Skin of body (tissue), 2 donors: ENCODE results near the gene PSMD10. TPM values are rescaled to one million over a fixed set of nuclear protein-coding genes. Genes with fewer than 3 reads are reported as not detected.
A peak's percentile ranks its signal among the peaks of the same experiment; 100 is the strongest.

Experiments
- DNase-seq: peaks from one replicate; lab custom pipeline; 2025; lab: John Stamatoyannopoulos, UW
- total RNA-seq: library from RNA; depleted of rRNA; stranded (reverse); fragments of >200 nt; gene quantifications from one replicate; pipeline ENCODE4 v1.2.3, GENCODE V29; 2014

Gene PSMD10
- total RNA-seq, 1 donor from 2014 or later = 47.9 TPM

DNA sequence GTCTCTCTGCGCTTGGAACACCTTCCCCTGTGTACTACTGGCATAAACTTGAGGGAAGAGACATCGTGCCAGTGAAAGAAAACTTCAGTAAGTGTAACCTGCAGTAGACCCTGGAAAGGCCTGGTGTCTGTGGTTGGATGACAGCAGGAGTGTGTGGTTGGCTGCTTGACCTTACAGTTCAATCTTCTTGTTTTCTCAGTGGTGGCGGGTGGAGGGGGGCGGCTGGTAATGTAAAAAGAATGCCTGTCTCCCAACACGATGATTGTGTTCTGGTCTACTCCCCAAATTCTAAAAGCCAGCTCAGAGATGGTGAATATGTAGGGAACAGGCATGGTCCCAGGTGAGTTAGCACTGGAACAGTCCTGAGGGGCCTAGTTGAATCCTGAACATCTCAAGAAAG, 18.6 kb downstream of the PSMD10 start:
- no peak for DNase-seq

DNA sequence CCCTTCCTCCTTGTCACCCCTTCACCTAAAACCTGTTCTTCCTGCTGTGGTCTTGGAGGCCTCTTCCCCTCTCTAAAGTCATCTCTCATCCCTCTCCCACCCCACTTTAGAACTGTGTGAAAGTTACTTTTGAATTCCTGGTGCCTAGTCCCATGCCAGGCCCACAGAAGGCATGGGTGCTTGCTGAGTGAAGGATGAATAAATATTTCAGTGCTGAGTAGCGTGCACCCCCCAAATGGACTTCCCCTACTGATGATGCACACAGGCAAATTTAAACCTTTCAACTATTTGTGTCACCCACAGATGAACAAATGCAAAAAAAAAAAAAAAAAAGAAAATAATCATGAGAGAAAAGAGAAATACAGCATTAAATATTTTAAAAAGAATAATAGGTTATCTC, 19.8 kb downstream of the PSMD10 start:
- no peak for DNase-seq

DNA sequence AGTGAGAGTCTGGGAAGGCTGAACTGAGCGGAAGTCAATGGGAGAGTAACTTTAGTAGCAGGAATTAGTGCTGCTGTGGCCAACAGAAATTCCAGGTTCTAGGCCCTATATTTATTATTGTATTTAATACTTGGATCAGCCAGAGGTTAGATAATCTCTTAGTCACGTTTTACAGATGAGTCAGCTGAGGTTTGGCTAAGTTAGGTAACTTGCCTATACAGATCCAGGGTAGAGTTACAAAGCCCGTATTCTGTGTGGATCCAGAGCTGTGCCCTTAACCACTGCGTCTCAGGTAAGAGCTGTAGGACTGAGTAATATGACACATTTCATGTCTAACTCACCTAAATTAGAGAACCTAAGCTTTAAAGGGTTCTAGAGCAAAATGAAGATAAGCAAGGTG, 20.5 kb downstream of the PSMD10 start:
- DNase-seq = no peak

DNA sequence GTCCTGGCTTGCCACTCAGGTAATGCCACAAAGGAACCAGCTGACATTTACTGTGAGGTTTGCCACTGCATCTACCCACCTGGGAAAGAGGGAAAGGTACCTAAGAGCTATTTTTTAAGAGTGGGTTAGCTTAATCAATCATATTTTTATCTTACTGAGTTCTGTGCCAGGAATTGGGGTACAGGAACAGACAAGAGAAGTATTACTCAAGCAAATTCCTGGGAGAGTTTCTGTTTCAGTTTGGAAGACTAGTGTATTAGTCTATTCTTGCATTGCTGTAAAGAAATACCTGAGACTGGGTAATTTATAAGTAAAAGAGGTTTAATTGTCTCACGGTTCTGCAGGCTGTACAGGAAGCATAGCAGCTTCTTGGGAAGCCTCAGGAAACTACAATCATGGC, 23.2 kb downstream of the PSMD10 start:
- DNase-seq = no peak

DNA sequence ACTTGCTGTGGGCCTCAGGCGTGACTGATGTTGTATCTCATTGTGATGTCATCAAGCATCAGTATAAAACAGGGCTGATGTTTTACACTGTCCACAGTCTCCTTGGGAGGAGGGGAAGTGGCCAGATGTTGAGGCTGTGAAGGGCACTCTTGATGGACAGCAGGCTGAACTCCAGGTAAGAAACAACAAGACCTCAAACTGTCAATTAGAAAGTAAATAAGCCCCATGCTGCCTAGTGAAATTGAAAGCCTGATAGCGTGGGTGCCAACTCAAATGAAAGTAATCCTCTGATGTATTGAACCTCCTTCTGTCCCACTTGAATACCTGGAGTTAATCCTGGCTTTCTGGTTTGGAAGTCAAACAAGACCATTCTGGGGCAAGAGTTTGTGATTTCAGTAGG, 26.7 kb downstream of the PSMD10 start:
- no peak for DNase-seq

DNA sequence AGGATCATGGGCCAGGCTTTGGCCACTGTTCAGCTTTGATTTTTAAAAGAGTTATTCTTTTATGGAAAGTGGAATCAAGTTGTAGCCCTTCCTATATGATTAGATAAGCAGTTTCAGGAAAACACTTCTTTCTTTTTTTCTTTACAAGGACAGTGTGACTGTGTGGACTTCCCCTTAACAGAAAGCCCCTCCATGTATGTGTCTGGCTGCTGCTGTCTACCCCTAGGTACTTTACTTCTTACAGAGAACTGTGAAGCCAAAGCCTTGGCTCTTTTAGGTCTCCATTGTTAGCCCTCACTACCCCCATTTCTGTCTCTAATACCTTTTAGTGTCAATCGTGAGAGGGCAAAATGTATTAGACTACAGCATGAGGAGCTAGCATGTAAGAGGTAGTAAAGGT, 27.3 kb downstream of the PSMD10 start:
- DNase-seq = no peak

DNA sequence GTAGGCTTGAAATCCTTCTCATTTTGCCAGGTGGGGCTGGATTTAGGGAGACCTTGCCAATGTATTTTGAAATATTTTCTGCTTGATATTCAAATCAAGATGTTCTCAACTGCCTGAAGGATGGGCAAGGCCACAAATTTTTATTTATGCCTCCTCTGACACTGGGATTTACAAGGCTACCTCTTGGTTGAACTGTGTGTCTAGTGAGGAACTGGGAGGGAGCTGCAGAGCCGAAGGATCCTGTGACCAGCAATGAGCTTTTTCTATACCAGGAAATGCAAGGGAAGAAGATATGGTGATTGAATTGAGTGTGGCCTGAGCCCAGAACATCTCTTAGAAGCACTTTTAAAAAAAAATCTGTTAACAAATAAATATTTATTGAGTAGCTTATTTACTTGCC, 31.5 kb downstream of the PSMD10 start:
- DNase-seq = no peak

DNA sequence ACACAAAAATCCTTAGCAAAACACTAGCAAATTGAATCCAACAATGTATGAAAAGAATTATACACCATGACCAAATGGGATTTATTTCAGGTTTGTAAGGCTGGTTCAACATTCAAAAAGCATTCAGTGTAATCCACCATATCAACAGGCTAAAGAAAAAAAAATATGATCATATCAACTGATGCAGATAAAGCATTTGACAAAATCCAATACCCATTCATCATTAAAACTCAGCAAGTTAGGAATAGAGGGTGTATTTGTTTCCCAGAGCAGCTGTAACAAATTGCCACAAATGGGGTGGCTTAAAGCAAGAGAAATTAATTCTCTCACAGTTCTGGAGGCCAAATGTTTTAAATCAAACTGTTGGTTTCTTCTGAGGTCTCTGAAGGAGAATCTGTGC, 35.8 kb downstream of the PSMD10 start:
- peak; percentile 35 for DNase-seq

DNA sequence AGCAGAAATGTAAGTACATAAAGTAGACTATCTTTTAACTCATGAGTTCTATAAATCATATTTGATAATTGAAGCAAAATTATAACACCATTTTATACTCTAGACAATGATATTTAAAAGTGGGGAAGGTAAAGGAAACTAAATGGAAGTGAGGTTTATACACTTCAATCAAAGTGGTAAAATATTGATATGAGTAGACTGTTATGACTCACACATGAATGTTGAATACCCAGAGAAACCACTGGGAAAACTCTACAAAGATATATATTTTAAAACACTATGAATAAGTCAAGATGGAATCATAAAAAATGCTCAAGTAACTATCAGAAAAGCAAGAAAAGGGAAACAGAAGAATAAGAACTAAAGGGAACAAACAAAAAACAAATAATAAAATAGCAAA, 38.1 kb downstream of the PSMD10 start:
- DNase-seq = no peak

DNA sequence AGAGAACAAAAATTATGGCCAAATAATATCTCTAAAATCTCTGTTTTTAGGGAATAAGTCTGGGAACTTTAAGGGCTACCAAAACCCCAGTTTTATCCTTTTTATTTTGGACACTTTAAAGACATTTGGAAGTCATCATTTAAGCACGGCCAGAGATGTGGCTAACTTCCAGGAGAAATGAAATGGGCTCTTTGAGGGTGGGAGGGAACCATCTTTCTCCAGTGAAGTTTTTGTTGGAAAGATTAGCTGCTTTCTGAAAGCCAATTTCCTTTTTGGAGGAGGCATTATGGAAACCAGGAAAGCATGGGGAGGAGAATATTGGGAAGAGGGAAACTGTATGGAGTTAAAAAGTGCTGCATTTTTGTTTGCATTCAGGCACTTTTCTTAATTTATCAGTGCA, 41.7 kb downstream of the PSMD10 start:
- DNase-seq = peak; percentile 5

DNA sequence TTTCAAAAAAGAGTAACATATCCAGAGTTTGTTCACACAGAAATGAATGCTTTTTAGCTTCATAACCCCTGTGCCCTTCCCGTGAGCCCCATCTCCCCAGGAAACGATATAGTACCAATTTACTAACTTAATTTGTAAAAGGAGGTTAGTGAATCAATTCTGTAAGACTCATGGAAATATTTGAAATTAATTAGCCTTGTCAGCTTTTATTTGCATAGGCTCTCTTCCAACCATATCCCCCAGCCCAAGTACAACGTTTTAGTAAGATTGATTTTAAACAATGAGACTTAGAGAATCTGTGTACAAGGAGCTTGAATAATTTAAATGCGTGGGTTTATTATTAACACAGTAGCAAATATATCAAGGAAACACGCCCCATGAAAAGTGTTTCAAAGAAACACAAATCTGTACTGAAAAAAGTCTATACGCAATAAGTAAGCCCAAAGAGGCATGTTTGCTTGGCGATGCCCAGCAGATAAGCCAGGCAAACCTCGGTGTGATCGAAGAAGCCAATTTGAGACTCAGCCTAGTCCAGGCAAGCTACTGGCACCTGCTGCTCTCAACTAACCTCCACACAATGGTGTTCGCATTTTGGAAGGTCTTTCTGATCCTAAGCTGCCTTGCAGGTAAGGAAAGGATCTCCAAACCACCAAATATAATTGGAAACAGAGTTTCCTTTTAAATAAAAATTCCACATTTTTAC, 46.6 kb downstream of the PSMD10 start, which contains the start of gene VSIG1:
TSS of gene VSIG1 (plus strand) at position 512 of the 703 bp plus-strand sequence. CDS start at position 578, 66 bp downstream.
- no peak for DNase-seq

DNA sequence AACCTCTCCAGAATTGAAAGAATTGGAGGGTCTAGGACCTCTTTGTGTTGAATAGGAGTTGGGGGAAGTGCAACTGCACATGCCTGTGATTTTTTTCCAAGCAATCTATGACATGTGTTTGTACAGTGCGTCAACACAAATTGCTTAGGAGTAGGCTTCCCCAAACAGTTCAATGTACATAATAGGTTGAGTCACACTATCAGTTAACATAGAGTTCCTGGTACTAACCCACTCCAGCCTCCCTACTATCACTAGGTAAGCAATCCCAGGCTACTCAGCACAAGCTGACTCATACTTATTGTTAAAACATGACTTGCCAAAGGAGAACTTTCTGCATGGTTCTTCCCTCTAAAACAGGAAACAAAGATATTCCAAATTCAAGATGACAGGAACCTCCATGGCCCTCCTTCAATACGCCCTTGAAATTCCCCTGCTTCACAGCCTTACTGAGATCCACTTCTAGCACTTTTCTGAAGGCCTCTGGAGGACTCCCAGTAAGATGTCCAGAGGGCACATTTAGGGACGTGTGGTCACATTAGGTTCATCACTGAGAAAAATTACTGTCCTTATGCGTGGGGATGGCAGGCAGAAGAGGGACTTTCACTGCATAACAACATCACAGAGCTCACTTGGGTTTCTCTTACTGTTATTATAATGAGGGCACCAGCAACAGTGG, 54.9 kb downstream of the PSMD10 start:
- no peak for DNase-seq

DNA sequence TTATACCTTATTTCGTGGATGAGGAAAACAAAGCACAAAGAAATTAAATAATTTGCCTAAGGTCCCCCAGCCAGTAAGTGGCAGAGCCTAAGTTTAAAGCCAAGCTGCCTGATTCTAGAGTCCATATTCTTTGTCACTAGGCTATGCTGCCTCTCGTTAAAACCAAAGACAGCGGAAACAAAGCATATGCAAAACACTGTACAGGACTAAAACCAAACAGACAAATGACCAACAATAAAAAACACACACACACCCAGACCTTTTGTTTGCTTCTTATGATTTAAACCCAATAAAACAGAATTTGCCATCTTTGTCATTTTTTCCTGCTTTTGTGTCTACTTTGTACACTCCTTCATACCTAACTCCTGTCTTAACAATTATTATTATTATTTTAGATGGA, 56.6 kb downstream of the PSMD10 start:
- DNase-seq = no peak

Other genes with a start within 250 kb of the PSMD10 start
- gene TEX13B, start 109.2 kb downstream of the PSMD10 start, total RNA-seq = not detected
- 0.20 TPM for gene VSIG1, start 46.5 kb downstream of the PSMD10 start, total RNA-seq
- 10.9 TPM for gene ATG4A, start 236 bp upstream of the PSMD10 start, total RNA-seq